Skeletal muscle cell (primary cell): ENCODE measurements around the gene RCN1.

Source experiments
- DNase-seq: peaks from one replicate; pipeline ENCODE4 v3.0.0-alpha.2; 2010; ENCODE audit warnings: low read depth
- H3K4me3 ChIP-seq: 2 replicates; pipeline ENCODE4 v1.5.1; 2011; ENCODE audit warnings: low read depth, mild to moderate bottlenecking, control low read depth, low read length, moderate library complexity

The RCN1 gene

DNA sequence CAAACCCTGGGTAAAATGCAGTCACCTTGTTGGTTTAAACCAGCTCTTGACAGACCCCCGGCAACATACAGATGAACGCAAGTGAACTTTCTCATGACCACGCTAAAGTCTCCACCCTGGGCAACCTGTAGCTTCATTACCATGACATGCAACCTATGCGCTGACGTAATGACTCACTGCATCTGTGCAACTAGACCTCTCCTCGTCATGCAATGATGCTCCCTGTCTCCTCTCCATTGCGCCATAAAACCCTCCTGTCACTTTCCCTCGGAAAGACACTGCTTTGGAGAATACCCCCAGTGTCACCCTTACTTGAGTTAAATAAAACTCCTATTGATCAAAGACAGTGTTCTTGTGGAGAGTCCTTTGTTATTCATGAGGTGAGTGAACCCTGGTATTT lies 52.5 kb downstream of the RCN1 start:
- H3K4me3 ChIP-seq: no peak overlapping the region
- DNase-seq: no peak

DNA sequence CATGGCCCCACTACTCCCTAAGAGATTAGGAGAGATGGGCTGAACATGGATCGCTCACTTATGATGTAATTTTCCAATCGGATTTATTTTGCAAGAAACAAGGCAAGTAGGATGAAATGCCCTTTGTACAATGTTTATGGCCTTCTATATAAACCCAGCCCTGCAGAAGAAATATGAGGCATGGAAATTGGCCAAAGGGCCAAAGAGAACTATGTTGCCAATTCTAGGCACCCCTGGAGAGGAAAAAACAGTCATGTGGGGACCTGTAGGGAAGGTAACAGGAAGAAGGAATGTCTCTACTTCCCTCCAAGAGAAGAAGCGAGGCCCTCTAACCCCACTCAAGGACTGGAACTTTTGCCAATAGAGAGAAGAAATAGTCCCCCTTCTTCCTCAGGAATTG lies 54.4 kb downstream of the RCN1 start:
- H3K4me3 ChIP-seq: no peak overlapping the region
- DNase-seq: no peak

DNA sequence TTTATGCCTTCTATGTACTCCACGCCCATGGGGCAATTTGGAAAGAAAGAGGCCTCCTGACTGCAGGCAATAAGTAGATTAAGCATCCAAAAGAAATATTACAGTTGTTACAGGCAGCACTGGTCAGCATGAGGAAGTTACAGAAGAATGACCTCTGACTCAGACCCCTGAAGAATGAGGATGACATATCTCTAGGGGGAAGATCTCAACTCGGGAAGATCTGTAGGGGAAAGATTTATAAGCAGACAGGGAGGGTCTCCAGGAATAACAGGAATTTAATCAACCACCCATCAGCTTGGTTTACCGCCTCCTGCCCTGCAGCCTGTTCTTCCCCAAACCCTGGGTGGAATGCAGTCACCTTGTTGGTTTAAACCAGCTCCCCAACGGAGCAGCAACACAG lies 58.0 kb downstream of the RCN1 start:
- H3K4me3 ChIP-seq: no peak overlapping the region
- DNase-seq: no peak

DNA sequence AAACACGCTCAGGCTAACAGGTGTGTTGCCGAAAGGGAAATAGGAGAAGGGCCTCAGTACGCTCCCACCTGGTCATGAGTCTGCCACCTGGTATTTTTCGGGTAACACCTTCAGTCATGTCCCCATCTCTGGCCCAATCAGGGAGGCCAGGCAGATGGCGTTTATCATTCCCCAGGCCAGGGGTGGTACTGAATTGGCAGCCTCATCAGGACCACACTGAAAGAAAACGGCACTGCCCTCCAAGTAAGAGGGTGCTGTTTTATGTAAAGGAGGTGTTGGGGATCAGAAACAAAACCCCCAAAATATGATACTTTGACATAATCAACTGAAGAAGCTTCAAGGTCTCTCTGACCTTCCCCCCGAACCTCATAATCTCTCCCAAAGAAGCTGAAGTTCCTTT lies 58.9 kb downstream of the RCN1 start:
- no peak for DNase-seq
- no peak overlapping the region for H3K4me3 ChIP-seq

DNA sequence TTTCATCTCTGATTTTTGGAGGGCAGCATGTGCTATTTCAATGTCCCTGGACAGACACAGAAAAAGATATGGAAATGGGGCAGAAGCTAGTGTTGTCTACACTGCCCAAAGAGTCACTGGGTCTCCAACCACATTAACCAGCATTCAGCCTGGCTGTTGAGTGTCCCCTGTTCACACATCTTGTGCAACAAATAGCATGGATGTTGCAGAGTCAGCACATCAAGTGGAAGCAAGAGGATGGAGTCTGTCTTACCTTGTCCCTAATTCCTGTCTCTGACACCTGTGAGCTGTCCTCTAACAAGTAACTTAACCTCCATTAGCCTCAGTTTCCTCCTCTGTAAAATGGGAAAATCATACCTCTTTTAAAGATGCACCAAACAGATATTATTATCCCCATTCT lies 60.2 kb downstream of the RCN1 start:
- no peak for DNase-seq
- H3K4me3 ChIP-seq: no peak overlapping the region

DNA sequence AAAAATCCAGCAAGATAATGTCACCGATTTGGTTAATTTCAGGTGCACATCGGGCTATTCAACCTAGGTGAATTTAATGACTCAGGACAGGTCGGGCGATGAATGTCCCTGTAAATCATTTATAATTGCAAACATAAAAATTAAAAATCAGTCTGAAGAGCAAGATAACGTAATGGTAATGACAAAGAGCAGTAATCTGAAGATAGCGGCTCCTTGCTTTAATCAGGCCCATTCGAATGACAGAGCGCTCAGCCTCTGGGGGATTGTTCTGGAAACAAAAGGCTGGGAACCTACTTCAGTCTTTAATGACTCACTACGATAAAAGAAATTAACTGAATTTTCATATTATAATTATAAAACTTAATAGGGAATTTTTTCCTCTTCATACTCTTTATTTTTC lies 61.3 kb downstream of the RCN1 start:
- DNase-seq: no peak
- no peak overlapping the region for H3K4me3 ChIP-seq

DNA sequence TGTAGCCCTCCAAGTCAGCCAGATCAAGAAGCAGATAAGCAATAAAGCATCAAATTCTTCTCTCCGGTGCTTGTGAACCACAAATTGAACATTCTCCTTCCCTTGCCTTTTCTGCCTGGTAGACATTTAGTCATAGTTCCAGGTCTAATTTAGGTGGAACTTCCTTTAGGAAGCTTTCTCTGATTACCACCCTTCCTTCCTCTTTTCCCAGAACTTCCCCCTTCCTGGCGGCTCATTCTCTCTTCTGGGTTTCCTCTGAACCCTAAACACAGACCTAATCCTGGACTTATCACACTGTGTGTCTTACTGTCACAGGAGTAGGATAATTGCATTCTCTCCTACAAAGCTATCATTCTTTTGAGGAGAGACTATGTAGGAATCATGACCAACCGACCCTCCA lies 61.9 kb downstream of the RCN1 start:
- DNase-seq: no peak
- no peak overlapping the region for H3K4me3 ChIP-seq

DNA sequence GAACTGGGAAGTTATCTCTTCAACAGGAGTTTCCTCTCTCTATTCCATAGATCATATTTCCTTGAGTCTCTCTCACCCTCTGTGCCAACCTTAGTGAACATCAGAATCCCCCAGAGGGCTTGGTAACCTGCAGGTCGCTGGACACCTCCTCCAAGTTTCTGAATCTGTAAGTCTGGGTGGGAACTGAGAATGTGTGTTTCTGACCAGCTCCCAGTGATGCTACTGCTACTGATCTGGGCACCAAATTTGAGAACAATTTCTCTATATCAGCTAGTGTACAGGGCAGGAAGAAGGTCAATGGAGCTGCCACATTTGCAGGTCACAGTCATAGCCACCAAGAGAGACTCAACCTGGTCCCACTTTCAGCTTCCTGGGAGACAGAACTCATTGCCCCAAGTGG lies 62.9 kb downstream of the RCN1 start:
- no peak overlapping the region for H3K4me3 ChIP-seq
- DNase-seq: no peak

DNA sequence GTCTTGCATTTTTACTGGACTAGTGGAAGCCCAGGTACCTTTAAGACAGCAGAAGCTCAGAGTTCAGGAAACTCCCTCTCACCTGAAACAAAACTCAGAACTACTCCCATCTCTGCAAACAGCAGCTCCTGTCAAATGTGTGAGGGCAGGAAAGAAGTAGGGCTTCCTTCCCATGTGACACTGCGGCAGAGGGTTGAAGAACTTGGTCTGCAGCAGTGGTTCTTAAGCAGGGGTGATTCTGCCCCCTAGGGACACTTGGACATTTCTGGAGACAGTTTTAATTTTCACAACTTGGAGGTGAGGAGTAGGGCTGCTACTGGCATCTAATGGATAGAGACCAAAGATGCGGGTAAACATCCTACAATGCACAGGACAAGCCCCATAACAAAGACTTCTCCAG lies 63.4 kb downstream of the RCN1 start:
- no peak overlapping the region for H3K4me3 ChIP-seq
- DNase-seq: no peak
